Stimulated activated CD8-positive, alpha-beta memory T cell treated with anti-CD3 and anti-CD28 coated beads, Interleukin-2, amount 100 ng/mL, for 1 hour (primary cell): Measurements from ENCODE around the gene TMOD2.
"Not testable (repeated sequence)": the region's sequence is repeated elsewhere in the genome, so short reads cannot be mapped to it uniquely, and the experiment has no call there.

Experiments
- DNase-seq, 2 donors: peaks; one replicate each; pipeline ENCODE4 v3.0.0-alpha.2; 2020; ENCODE audit warnings: low read depth in 2 of 2

The TMOD2 gene

GRCh38 chr15:51770902-51771301 lies 19.5 kb downstream of the TMOD2 start:
- no peak for DNase-seq

GRCh38 chr15:51771773-51772172 lies 20.4 kb downstream of the TMOD2 start:
- DNase-seq, result no peak

- no peak for DNase-seq
Measured at GRCh38 chr15:51774916-51775315, 23.5 kb downstream of the TMOD2 start.

- DNase-seq, result peak in 1 of 2 donors; percentile 13
Measured at GRCh38 chr15:51775967-51776816, 24.8 kb downstream of the TMOD2 start.

DNA sequence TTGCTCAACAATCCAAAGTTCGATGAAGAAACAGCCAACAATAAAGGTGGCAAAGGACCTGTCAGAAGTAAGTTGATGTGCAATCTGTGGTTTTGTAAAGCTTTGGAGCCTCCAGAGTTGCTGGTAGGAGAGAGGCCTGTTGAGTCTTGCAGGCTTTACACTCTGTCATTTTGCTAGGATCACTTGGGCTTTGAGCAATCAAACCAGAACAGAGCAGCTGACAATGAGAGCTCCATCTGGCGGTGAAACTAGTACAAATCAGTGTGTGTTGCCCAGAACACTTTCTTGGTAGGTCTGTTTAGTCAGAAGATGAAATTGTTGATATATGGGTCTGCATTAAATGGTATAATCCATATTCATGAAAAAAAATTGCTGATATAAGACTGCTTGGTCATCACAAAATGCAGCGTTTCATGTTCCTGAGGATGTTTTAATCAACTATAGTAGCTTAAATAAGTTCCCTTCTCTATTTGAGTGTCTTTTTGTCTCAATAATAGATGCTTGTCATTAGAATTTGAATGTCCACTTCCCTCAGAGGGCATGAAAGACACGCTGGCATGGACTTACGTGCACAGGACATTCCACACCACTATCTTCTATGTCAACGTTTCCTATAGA lies 25.7 kb downstream of the TMOD2 start:
- DNase-seq, result peak; percentile 24 to 34

GRCh38 chr15:51780636-51781035 lies 29.2 kb downstream of the TMOD2 start:
- DNase-seq, result no peak

GRCh38 chr15:51781506-51781905 lies 30.1 kb downstream of the TMOD2 start:
- no peak for DNase-seq

DNA sequence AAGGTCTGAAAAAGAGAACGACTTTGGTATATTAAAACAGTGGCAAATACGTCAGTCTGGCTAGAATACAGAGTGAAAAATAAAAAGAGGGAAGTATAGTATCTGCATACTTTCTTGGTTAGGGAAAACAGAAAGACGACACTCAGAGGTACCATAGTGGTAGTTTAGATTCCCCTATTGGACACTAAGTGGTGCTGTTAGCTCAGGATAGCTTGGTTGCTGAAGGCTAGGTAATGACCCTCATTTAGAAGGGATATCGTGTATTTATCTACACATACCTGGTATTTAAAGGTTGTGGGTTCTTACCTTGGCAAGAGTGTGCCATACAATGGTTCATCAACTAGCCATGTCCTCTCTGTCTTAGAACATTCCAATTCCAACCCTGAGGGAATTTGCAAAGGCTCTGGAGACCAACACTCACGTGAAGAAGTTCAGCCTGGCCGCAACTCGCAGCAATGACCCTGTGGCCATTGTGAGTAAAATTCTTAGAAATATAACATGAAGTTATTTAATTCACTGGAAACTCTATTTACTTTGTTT lies 31.0 kb downstream of the TMOD2 start:
- DNase-seq, result no peak

DNA sequence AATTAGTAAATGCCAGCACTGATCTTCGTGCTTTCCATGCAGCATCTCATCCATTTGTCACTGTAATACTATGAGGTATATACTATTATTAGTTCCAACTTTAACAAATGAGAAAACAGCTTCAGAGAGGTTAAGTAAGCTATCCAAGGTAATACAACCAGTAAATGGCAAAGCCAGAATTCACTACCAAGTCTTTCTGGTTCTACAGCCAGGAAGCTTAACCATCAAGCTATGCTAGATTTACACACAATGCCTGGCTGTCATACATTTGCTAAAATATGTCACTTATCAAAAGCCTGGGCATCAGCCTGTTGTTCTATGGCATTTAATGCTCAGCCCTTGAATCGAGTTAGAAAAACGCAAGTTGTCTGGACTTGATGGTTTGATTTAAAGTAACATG lies 32.6 kb downstream of the TMOD2 start:
- DNase-seq, result no peak

DNA sequence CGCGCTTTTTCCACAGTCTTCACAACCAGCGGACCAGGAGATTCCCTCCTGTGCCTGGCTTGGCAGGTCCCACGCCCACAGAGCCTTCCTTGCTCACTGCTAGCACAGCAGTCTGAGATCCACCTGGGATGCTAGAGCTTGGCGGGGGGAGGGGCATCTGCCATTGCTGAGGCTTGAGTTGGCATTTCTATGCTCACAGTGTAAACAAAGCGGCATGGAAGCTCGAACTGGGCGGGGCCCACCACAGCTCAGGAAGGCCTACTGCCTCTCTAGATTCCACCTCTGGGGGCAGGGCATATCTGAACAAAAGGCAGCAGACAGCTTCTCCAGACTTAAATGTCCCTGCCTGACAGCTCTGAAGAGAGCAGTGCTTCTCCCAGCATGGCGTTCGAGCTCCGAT lies 35.7 kb downstream of the TMOD2 start:
- not testable (repeated sequence) for DNase-seq

GRCh38 chr15:51792474-51792873 lies 41.1 kb downstream of the TMOD2 start:
- not testable (repeated sequence) for DNase-seq

DNA sequence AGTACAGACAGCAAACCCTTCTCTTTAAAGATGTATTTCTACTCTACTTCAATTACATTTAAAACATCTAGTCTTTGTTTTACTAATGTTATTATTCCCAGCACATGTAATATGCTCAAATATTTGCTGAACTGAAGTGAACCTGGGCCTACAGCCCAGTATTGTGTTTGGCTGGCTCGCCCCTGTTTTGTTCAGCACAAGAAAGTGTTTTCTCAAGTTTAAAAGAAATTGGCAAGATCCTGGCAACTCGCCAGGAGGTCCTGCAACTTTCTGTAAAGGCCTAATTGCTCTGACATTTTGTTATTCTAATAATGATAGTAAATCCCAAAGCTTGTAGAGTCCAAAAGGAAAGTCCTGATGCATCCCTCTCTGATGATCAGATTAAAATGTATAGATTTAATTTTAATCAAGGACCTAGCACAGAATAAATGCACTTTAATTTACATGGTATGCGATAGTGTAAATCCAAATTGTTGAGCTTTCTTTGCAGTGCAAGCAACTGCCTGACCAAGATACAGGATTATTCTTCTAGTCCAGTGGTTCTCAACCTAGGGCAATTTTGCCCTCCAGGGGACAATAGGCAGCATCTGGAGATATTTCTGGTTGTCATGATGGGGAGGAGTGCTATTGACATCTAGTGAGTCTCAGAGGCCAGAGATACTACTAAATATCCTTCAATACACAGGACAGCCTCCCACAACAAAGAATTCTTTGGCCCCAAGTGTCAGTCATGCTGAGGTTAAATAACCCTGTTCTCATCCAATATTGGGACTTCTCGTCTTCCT lies 42.3 kb downstream of the TMOD2 start:
- no peak for DNase-seq

GRCh38 chr15:51796847-51797401 lies 45.5 kb downstream of the TMOD2 start:
- no peak for DNase-seq

- DNase-seq, result no peak
Measured at GRCh38 chr15:51798281-51798680, 46.9 kb downstream of the TMOD2 start.

DNA sequence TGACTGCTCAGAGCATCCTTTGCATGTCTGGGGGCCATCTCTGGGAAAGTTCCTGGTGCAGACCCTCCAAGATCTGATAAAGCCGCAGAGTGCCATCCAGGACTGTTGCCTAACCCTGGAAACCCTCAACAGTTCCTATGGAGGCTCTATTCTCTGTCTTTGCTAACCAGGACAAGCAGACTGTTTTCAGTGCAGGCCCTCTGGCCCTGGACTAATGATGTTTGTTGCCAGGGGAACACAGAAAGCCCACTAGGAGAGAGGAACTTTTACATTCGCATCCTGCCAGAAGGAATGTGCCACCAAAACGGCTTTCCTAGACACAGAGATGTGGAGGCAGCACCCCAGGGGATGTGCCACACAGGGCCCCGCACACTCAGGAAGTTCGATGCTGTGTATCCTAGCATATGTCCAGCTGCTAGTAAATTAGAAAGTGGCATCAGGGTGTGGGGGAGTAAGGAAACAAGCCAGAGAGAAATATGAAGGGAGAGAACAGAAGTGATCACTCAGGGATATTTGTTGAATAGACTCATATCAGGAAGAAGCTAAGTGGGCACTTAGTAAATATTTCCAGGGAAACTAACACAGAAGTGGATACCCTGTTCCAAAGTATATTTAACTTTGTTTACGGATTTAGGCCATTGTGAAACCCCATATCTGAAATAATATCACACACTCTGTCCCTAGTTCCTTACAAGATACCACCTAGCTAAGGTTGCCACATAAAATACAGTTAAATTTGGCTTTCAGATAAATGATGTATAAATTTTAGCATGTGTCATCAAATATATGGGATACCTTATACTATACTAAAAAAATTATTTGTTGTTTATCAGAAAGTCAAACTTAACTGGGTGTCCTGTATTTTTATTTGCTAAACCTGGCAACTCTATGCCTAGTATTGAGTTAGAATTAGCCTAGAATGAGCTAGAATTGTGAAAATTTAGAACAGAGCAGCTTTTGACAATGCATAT lies 48.2 kb downstream of the TMOD2 start:
- no peak for DNase-seq

DNA sequence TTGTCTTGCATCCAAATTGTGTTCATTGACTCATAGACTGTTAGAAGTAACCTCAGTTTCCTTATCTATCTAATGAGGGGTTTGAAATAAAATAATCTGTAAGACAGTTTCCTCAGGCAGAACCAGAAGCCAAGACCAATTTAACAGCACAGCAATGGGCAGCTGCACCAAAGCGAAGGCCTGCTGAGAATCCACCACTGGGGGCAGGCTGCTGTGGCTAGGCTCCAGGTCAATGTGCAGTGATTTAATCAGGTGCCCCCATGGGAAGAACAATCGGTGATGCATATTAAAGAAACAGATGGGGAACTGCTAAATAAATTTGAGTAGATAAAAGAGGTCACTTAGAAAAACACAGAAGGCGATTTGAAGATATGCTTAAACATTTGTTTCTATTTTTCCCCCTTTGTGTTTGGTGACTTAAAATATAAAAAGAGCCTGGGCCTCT lies 50.0 kb downstream of the TMOD2 start:
- no peak for DNase-seq

- DNase-seq, result no peak
Measured at GRCh38 chr15:51802593-51802992, 51.2 kb downstream of the TMOD2 start.

DNA sequence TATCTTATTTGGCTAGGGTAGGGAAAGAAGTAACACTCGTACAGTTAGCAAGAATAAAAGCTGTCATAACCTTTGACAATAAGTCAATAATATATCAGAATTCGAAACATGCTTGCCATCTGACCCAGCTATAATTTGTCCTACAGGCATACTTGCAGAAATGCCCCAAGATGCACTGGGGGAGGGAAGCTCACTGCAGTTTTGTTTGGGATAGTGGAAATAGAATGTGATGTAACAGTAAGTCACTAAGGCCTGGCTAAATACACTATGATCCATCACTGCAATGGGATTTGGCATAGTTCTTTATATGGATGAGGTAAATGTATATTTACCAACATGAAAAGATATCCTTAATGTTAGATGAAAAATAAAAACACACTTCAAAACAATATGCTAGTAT lies 52.6 kb downstream of the TMOD2 start:
- no peak for DNase-seq

- no peak for DNase-seq
Measured at GRCh38 chr15:51806123-51806522, 54.7 kb downstream of the TMOD2 start.

- DNase-seq, result no peak
Measured at GRCh38 chr15:51809457-51809856, 58.1 kb downstream of the TMOD2 start.

- no peak for DNase-seq
Measured at GRCh38 chr15:51812598-51812997, 61.2 kb downstream of the TMOD2 start.
